NCI-H748 (cell line): ENCODE measurements around the gene WDR76.

Source experiments
- DNase-seq: peaks from one replicate; lab custom pipeline; 2025; ENCODE audit not compliant: unreplicated experiment; lab: John Stamatoyannopoulos, UW

WDR76 gene

DNA sequence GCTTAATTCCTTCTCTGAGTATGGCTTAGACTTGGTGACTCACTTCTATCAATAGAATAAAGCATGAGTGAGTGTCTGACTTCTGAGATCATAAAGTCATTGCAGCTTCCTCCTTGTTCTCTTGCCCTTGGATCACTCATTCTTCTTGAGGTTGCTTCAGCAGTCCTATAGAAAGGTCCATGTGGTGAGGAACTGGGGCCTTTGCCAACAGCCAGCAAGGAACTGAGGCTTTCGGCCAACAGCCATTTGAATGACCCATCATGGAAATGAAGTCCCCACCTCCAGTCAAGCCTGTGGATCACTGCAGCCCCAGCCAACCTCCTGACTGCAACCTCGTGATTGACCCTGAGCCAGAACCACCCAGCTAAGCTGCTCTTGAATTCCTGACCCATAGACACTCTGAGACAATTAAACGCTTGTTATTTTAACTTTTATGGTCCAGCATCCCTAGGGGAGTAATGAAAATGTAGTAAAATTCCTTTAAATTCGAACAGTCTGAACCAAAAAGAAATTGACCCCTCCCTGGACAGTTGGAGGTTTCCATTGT, 84.5 kb downstream of the WDR76 start:
- DNase-seq: no peak

GRCh38 chr15:43912208-43912607, 85.4 kb downstream of the WDR76 start:
- no peak for DNase-seq

GRCh38 chr15:43913026-43913780, 86.4 kb downstream of the WDR76 start:
- DNase-seq: no peak

- no peak for DNase-seq
These were observed 87.1 kb downstream of the WDR76 start for GRCh38 chr15:43913941-43914340.

GRCh38 chr15:43915631-43916325, 89.0 kb downstream of the WDR76 start:
- no peak for DNase-seq

GRCh38 chr15:43916326-43916660, 89.5 kb downstream of the WDR76 start:
- no peak for DNase-seq
